Measurements from ENCODE around the gene SUFU.

DNA sequence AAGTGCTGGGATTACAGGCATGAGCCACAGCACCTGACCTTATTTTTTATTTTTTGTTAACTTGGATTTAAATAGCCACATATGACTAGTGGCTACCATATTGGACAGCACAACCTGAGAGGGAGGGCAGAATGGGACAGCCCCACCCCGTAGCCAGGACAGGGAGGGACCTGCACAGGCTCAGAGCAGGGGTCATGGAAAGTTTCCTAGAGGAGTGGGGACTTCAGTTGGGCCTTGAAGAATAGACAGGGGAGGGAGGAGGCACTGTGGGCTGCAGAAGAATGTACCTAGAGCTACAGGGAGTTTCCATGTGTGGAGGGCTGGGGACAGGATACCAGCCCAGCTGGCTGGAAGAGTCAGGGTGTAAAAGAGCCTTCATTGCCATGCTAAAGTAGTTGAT, 149.3 kb downstream of the SUFU start:
- TF ChIP-seq, protein P1, sequence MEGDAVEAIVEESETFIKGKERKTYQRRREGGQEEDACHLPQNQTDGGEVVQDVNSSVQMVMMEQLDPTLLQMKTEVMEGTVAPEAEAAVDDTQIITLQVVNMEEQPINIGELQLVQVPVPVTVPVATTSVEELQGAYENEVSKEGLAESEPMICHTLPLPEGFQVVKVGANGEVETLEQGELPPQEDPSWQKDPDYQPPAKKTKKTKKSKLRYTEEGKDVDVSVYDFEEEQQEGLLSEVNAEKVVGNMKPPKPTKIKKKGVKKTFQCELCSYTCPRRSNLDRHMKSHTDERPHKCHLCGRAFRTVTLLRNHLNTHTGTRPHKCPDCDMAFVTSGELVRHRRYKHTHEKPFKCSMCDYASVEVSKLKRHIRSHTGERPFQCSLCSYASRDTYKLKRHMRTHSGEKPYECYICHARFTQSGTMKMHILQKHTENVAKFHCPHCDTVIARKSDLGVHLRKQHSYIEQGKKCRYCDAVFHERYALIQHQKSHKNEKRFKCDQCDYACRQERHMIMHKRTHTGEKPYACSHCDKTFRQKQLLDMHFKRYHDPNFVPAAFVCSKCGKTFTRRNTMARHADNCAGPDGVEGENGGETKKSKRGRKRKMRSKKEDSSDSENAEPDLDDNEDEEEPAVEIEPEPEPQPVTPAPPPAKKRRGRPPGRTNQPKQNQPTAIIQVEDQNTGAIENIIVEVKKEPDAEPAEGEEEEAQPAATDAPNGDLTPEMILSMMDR (IDR thresholded peaks at IDR 0.05; ENCODE audit: control extremely low read depth in 1 of 3, insufficient read depth in 1 of 3, low read depth in 1 of 3, low read length in 3 of 3), result no peak
- TF ChIP-seq SRF (IDR thresholded peaks at IDR 0.05; ENCODE audit: low read depth, low read length) (no peak), POLR2AphosphoS5 (IDR thresholded peaks at IDR 0.05; ENCODE audit: low read depth, low read length) (no peak), EP300 (IDR thresholded peaks at IDR 0.05; ENCODE audit: borderline replicate concordance in 1 of 2, low read depth in 2 of 2, low read length in 2 of 2) (no peak), EZH2 (IDR thresholded peaks at IDR 0.05; ENCODE audit: low read depth, low read length, severe bottlenecking) (no peak), SP4 (IDR thresholded peaks at IDR 0.05; ENCODE audit: low read length) (no peak), RBBP5 (IDR thresholded peaks at IDR 0.05; ENCODE audit: borderline replicate concordance, low read depth, low read length) (no peak), BRCA1 (IDR thresholded peaks at IDR 0.05; ENCODE audit: low read depth, low read length) (no peak), MAFK (IDR thresholded peaks at IDR 0.05; ENCODE audit: low read depth, low read length) (no peak), RAD21 (IDR thresholded peaks at IDR 0.05 in 1 of 2, conservative IDR thresholded peaks at IDR 0.05 in 1 of 2; ENCODE audit: low read depth in 2 of 2, low read length in 2 of 2) (no peak), HDAC6 (IDR thresholded peaks at IDR 0.05; ENCODE audit: low read depth, low read length) (no peak), KDM1A (IDR thresholded peaks at IDR 0.05; ENCODE audit: borderline replicate concordance, low read length) (no peak)
- TF ChIP-seq, protein P2, sequence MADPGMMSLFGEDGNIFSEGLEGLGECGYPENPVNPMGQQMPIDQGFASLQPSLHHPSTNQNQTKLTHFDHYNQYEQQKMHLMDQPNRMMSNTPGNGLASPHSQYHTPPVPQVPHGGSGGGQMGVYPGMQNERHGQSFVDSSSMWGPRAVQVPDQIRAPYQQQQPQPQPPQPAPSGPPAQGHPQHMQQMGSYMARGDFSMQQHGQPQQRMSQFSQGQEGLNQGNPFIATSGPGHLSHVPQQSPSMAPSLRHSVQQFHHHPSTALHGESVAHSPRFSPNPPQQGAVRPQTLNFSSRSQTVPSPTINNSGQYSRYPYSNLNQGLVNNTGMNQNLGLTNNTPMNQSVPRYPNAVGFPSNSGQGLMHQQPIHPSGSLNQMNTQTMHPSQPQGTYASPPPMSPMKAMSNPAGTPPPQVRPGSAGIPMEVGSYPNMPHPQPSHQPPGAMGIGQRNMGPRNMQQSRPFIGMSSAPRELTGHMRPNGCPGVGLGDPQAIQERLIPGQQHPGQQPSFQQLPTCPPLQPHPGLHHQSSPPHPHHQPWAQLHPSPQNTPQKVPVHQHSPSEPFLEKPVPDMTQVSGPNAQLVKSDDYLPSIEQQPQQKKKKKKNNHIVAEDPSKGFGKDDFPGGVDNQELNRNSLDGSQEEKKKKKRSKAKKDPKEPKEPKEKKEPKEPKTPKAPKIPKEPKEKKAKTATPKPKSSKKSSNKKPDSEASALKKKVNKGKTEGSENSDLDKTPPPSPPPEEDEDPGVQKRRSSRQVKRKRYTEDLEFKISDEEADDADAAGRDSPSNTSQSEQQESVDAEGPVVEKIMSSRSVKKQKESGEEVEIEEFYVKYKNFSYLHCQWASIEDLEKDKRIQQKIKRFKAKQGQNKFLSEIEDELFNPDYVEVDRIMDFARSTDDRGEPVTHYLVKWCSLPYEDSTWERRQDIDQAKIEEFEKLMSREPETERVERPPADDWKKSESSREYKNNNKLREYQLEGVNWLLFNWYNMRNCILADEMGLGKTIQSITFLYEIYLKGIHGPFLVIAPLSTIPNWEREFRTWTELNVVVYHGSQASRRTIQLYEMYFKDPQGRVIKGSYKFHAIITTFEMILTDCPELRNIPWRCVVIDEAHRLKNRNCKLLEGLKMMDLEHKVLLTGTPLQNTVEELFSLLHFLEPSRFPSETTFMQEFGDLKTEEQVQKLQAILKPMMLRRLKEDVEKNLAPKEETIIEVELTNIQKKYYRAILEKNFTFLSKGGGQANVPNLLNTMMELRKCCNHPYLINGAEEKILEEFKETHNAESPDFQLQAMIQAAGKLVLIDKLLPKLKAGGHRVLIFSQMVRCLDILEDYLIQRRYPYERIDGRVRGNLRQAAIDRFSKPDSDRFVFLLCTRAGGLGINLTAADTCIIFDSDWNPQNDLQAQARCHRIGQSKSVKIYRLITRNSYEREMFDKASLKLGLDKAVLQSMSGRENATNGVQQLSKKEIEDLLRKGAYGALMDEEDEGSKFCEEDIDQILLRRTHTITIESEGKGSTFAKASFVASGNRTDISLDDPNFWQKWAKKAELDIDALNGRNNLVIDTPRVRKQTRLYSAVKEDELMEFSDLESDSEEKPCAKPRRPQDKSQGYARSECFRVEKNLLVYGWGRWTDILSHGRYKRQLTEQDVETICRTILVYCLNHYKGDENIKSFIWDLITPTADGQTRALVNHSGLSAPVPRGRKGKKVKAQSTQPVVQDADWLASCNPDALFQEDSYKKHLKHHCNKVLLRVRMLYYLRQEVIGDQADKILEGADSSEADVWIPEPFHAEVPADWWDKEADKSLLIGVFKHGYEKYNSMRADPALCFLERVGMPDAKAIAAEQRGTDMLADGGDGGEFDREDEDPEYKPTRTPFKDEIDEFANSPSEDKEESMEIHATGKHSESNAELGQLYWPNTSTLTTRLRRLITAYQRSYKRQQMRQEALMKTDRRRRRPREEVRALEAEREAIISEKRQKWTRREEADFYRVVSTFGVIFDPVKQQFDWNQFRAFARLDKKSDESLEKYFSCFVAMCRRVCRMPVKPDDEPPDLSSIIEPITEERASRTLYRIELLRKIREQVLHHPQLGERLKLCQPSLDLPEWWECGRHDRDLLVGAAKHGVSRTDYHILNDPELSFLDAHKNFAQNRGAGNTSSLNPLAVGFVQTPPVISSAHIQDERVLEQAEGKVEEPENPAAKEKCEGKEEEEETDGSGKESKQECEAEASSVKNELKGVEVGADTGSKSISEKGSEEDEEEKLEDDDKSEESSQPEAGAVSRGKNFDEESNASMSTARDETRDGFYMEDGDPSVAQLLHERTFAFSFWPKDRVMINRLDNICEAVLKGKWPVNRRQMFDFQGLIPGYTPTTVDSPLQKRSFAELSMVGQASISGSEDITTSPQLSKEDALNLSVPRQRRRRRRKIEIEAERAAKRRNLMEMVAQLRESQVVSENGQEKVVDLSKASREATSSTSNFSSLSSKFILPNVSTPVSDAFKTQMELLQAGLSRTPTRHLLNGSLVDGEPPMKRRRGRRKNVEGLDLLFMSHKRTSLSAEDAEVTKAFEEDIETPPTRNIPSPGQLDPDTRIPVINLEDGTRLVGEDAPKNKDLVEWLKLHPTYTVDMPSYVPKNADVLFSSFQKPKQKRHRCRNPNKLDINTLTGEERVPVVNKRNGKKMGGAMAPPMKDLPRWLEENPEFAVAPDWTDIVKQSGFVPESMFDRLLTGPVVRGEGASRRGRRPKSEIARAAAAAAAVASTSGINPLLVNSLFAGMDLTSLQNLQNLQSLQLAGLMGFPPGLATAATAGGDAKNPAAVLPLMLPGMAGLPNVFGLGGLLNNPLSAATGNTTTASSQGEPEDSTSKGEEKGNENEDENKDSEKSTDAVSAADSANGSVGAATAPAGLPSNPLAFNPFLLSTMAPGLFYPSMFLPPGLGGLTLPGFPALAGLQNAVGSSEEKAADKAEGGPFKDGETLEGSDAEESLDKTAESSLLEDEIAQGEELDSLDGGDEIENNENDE (IDR thresholded peaks at IDR 0.05; ENCODE audit: insufficient replicate concordance, low read length), result no peak
- TF ChIP-seq, protein P3, sequence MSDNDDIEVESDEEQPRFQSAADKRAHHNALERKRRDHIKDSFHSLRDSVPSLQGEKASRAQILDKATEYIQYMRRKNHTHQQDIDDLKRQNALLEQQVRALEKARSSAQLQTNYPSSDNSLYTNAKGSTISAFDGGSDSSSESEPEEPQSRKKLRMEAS (IDR thresholded peaks at IDR 0.05), result no peak

Measured in H1 (cell line).